Endothelial cell of umbilical vein (primary cell): ENCODE results near the gene NFATC1. TPM values are rescaled to one million over a fixed set of nuclear protein-coding genes. Genes with fewer than 3 reads are reported as not detected.

ENCODE experiments used
- BruUV-seq: library from RNA; stranded (reverse); fragments of 400-500 nt; replicated peaks from 2 replicates; lab custom pipeline; 2021; lab: Mats Ljungman, UMichigan
- CTCF ChIA-PET: fragments of 300-600, 350-600 bp; sonication (Branson Sonifier 250); formaldehyde crosslinking; loops from one replicate; lab custom pipeline; 2021; ENCODE audit warnings: antibody characterized with exemption, inconsistent platforms; lab: Charles Lee
- POLR2A ChIA-PET: fragments of 300-600, 350-600 bp; sonication (Branson Sonifier 250); formaldehyde crosslinking; loops from one replicate; lab custom pipeline; 2021; ENCODE audit warnings: antibody characterized with exemption, inconsistent platforms; lab: Charles Lee
- DNase-seq: peaks from one replicate; pipeline ENCODE4 v3.0.0-alpha.2; 2011; ENCODE audit warnings: low read depth, low spot score
- FAIRE-seq: peaks from 2 replicates; lab custom pipeline; 2011; peaks lifted over from hg19 to GRCh38; lab: Jason Lieb, UNC
- H2AFZ ChIP-seq: 2 replicates; pipeline ENCODE4 v1.6.0; 2012; ENCODE audit warnings: low read depth, low read length, control low read depth, inconsistent platforms
- H3K27ac ChIP-seq: 2 replicates; pipeline ENCODE4 v1.5.1; 2011; ENCODE audit warnings: low read depth, mild to moderate bottlenecking, control low read depth, low read length, moderate library complexity; ENCODE audit not compliant: insufficient read depth
- H3K27me3 ChIP-seq, 2 experiments: 2 replicates each; pipeline versions ENCODE4 v1.6.0 to v1.6.1; 2011; ENCODE audit warnings: low read length in 2 of 2, mixed read lengths in 1 of 2; ENCODE audit not compliant: control insufficient read depth in 2 of 2, insufficient read depth in 2 of 2
- H3K36me3 ChIP-seq, 2 experiments: 2 replicates in 1 of 2; 3 replicates in 1 of 2; pipeline ENCODE4 v1.5.1; 2011; ENCODE audit warnings: low read length in 2 of 2, mild to moderate bottlenecking in 1 of 2, moderate library complexity in 1 of 2; ENCODE audit not compliant: control insufficient read depth in 2 of 2, insufficient read depth in 2 of 2; ENCODE audit errors: extremely low read depth in 1 of 2
- H3K4me1 ChIP-seq: 3 replicates; pipeline ENCODE4 v1.5.1; 2011; ENCODE audit warnings: mild to moderate bottlenecking, low read length; ENCODE audit not compliant: control insufficient read depth, insufficient read depth; ENCODE audit errors: extremely low read depth
- H3K4me2 ChIP-seq: 2 replicates; pipeline ENCODE4 v1.6.1; 2011; ENCODE audit warnings: low read length, control low read depth, mixed read lengths; ENCODE audit not compliant: insufficient read depth
- H3K4me3 ChIP-seq, 3 experiments: fragments of 200-600 bp in 1 of 3; sonication (generic), shearing (Covaris generic) in 1 of 3; replicated peaks in 1 of 3; 2 replicates each; pipeline ENCODE4 v1.5.1; 2011 to 2016; ENCODE audit warnings: control low read depth in 3 of 3, low read length in 3 of 3, mild to moderate bottlenecking in 2 of 3, inconsistent platforms in 1 of 3, low read depth in 1 of 3, moderate library complexity in 1 of 3; ENCODE audit not compliant: insufficient read depth in 1 of 3
- H3K79me2 ChIP-seq: 2 replicates; pipeline ENCODE4 v1.6.0; 2012; ENCODE audit warnings: low read length, inconsistent platforms; ENCODE audit not compliant: control insufficient read depth, insufficient read depth
- H3K9ac ChIP-seq: replicated peaks from 2 replicates; pipeline ENCODE3; 2011; ENCODE audit warnings: low read length, control low read depth; ENCODE audit not compliant: insufficient read depth; ENCODE audit errors: extremely low read depth
- H3K9me1 ChIP-seq: replicated peaks from 3 replicates; pipeline ENCODE4 v1.6.0; 2011; ENCODE audit warnings: mild to moderate bottlenecking, low read length; ENCODE audit not compliant: control insufficient read depth, insufficient read depth; ENCODE audit errors: extremely low read depth
- H3K9me3 ChIP-seq: replicated peaks from 2 replicates; pipeline ENCODE4 v1.5.1; 2012; ENCODE audit warnings: low read length, inconsistent platforms; ENCODE audit not compliant: control insufficient read depth, insufficient read depth
- H4K20me1 ChIP-seq: replicated peaks from 2 replicates; pipeline ENCODE3; 2011; ENCODE audit warnings: mild to moderate bottlenecking, low read length; ENCODE audit not compliant: control insufficient read depth, insufficient read depth; ENCODE audit errors: extremely low read depth
- CTCF ChIP-seq, 2 donors: IDR thresholded peaks; 1 replicate in 1 of 2; 2 replicates in 1 of 2; pipeline ENCODE4 v1.5.1; 2011; ENCODE audit warnings: low read length in 2 of 2, mild to moderate bottlenecking in 2 of 2, moderate library complexity in 2 of 2, control low read depth in 1 of 2, inconsistent platforms in 1 of 2, low read depth in 1 of 2; ENCODE audit not compliant: insufficient read depth in 1 of 2; ENCODE audit errors: extremely low read depth in 1 of 2
- EZH2 ChIP-seq: IDR thresholded peaks from 2 replicates; pipeline ENCODE4 v1.6.1; 2012; ENCODE audit warnings: borderline replicate concordance, low read depth, mild to moderate bottlenecking, moderate library complexity, low read length, inconsistent platforms; ENCODE audit not compliant: severe bottlenecking
- FOS ChIP-seq: IDR thresholded peaks from 2 replicates; pipeline ENCODE4 v1.6.1; 2011; ENCODE audit warnings: mild to moderate bottlenecking, low read length, moderate library complexity, borderline replicate concordance; ENCODE audit not compliant: insufficient read depth
- GATA2 ChIP-seq: IDR thresholded peaks from 2 replicates; pipeline ENCODE4 v1.7.0; 2011; ENCODE audit warnings: low read depth, mild to moderate bottlenecking, moderate library complexity, mixed read lengths, low read length; ENCODE audit not compliant: insufficient read length, insufficient read depth
- JUN ChIP-seq: IDR thresholded peaks from 2 replicates; pipeline ENCODE4 v1.6.1; 2011; ENCODE audit warnings: borderline replicate concordance, low read depth; ENCODE audit not compliant: insufficient read length, insufficient read depth
- MAX ChIP-seq: IDR thresholded peaks from 2 replicates; pipeline ENCODE4 v1.6.1; 2011; ENCODE audit not compliant: insufficient read depth, insufficient read length
- MYC ChIP-seq: IDR thresholded peaks from one replicate; pipeline ENCODE4 v1.6.1; 2011; ENCODE audit warnings: mild to moderate bottlenecking, low read depth, low read length
- POLR2A ChIP-seq: IDR thresholded peaks from 2 replicates; pipeline ENCODE4 v1.6.1; 2012; ENCODE audit warnings: low read depth, mild to moderate bottlenecking, control low read depth, low read length
- POLR2AphosphoS5 ChIP-seq: IDR thresholded peaks from 2 replicates; pipeline ENCODE4 v1.6.1; 2012; ENCODE audit warnings: low read depth, mild to moderate bottlenecking, control low read depth, low read length, moderate library complexity; ENCODE audit not compliant: insufficient read depth
- dilution Hi-C: fragments of 300-500 bp; cut with MboI; formaldehyde crosslinking; loops from one replicate; pipeline ENCODE4 v1.15.0; 2019; ENCODE audit warnings: low sequenced_read_pairs; ENCODE audit not compliant: extremely low pct_ligation_motif_present
- intact Hi-C: fragments of 100-400 bp; cut with micrococcal nuclease; formaldehyde crosslinking; loops from one replicate; pipeline ENCODE4 v1.10.0; 2022
- polyA plus RNA-seq, 4 experiments: library from polyadenylated mRNA; depleted of rRNA in 3 of 4; stranded (reverse) in 3 of 4; unstranded in 1 of 4; fragments of >200 nt; gene quantifications; 2 replicates each; pipeline versions ENCODE4 v1.2.1 to v1.2.3, GENCODE V29; 2011 to 2012; ENCODE audit warnings: missing spikeins in 1 of 4
- total RNA-seq: library from RNA; stranded (reverse); gene quantifications from 2 replicates; pipeline ENCODE4 v1.2.3, GENCODE V29; 2021

NFATC1 gene
- total and polyA plus RNA-seq, 2 donors (not counting 3 experiments of a cell fraction or from before 2014, with no cell fraction given), result 11.1 to 30.0 TPM

GRCh38 chr18:79573921-79574491, 178.3 kb downstream of the NFATC1 start:
- ChIA-PET POLR2A (no interaction called here), CTCF (no interaction called here)
- DNase-seq, result no peak
- Histone ChIP-seq H4K20me1 (no peaks in the 10 kb centered on the region), H3K4me2 (no peak overlapping the region), H3K27me3 (no peaks in the 10 kb centered on the region), H3K9ac (no peak overlapping the region), H3K36me3 (no peaks in the 10 kb centered on the region), H3K9me1 (no peaks in the 10 kb centered on the region), H2AFZ (no peak overlapping the region), H3K4me1 (no peaks in the 10 kb centered on the region), H3K79me2 (no peaks in the 10 kb centered on the region), H3K4me3 (no peak overlapping the region), H3K9me3 (no peaks in the 10 kb centered on the region), H3K27ac (no peak overlapping the region)
- FAIRE-seq, result no peak
- TF ChIP-seq CTCF (IDR thresholded peaks at IDR 0.05; ENCODE audit: extremely low read depth in 1 of 2, insufficient read depth in 1 of 2, low read depth in 1 of 2, low read length in 2 of 2) (no peak), EZH2 (no peak), MAX (no peak)
- BruUV-seq, result no TSS peak
- intact Hi-C loops, result no loop called here
- dilution Hi-C loops, result no loop called here

- Histone ChIP-seq H3K79me2 (no peaks in the 10 kb centered on the region), H3K36me3 (no peaks in the 10 kb centered on the region), H3K4me2 (no peak overlapping the region), H3K27ac (no peak overlapping the region), H3K9me1 (no peaks in the 10 kb centered on the region), H3K4me1 (no peaks in the 10 kb centered on the region), H3K9ac (no peak overlapping the region), H3K9me3 (no peaks in the 10 kb centered on the region), H3K4me3 (no peak overlapping the region), H2AFZ (no peak overlapping the region), H3K27me3 (no peaks in the 10 kb centered on the region), H4K20me1 (no peaks in the 10 kb centered on the region)
- ChIA-PET POLR2A (no interaction called here), CTCF (no interaction called here)
- TF ChIP-seq POLR2A (no peak), MAX (no peak), EZH2 (no peak), FOS (no peak), CTCF (IDR thresholded peaks at IDR 0.05; ENCODE audit: extremely low read depth in 1 of 2, insufficient read depth in 1 of 2, low read depth in 1 of 2, low read length in 2 of 2) (no peak), JUN (no peak), POLR2AphosphoS5 (no peak), MYC (no peak), GATA2 (no peak)
- no peak for DNase-seq
- no TSS peak for BruUV-seq
- intact Hi-C loops, result no loop called here
- dilution Hi-C loops, result no loop called here
- FAIRE-seq, result no peak
Measured at GRCh38 chr18:79574938-79575525, 179.3 kb downstream of the NFATC1 start.
